Measurements from ENCODE around the gene NCCRP1. TPM values are rescaled to one million over a fixed set of nuclear protein-coding genes. Genes with fewer than 3 reads are reported as not detected.

NCCRP1 gene
- total RNA-seq, 1 experiment from 2014 or later, result not detected

- Mint-ChIP-seq H3K36me3 (ENCODE audit: insufficient read depth, unreplicated experiment) (peaks cover 33% of the 10 kb centered on the region), H3K27ac (ENCODE audit: low read depth, unreplicated experiment) (no peak overlapping the region), H3K4me1 (ENCODE audit: insufficient read depth, unreplicated experiment) (no peaks in the 10 kb centered on the region), H3K4me3 (ENCODE audit: unreplicated experiment) (no peak overlapping the region), H3K27me3 (ENCODE audit: insufficient read depth, unreplicated experiment) (no peaks in the 10 kb centered on the region), H3K9me3 (ENCODE audit: unreplicated experiment) (no peaks in the 10 kb centered on the region)
- ChIA-PET CTCF (interaction anchor here (0.7 kb wide), 1 partner anchor 44 kb away, joined by 4 read pairs; no protein-coding TSS in a partner anchor), POLR2A (no interaction called here)
- no TSS peak for BruUV-seq (replicated peaks)
- no peak for DNase-seq (ENCODE audit: unreplicated experiment)
- TF ChIP-seq CTCF (IDR thresholded peaks at IDR 0.05; ENCODE audit: unreplicated experiment), result no peak
- intact Hi-C loops (cut with micrococcal nuclease), result no loop called here
Measured at GRCh38 chr19:39174558-39175544, 21.9 kb upstream of the NCCRP1 start.

GRCh38 chr19:39175564-39175963 lies 21.2 kb upstream of the NCCRP1 start:
- H3K4me3 Mint-ChIP-seq (ENCODE audit: unreplicated experiment), result no peak overlapping the region
- CTCF ChIA-PET, result interaction anchor here (1.1 kb wide), 1 partner anchor 214 kb away, joined by 3 read pairs; no protein-coding TSS in a partner anchor
- POLR2A ChIA-PET, result no interaction called here
- no TSS peak for BruUV-seq (replicated peaks)
- no peak for DNase-seq (ENCODE audit: unreplicated experiment)
- H3K27ac Mint-ChIP-seq (ENCODE audit: low read depth, unreplicated experiment), result no peak overlapping the region
- no peaks in the 10 kb centered on the region for H3K9me3 Mint-ChIP-seq (ENCODE audit: unreplicated experiment)
- H3K36me3 Mint-ChIP-seq (ENCODE audit: insufficient read depth, unreplicated experiment), result peaks cover 36% of the 10 kb centered on the region
- intact Hi-C loops (cut with micrococcal nuclease), result no loop called here
- H3K4me1 Mint-ChIP-seq (ENCODE audit: insufficient read depth, unreplicated experiment), result no peaks in the 10 kb centered on the region
- no peaks in the 10 kb centered on the region for H3K27me3 Mint-ChIP-seq (ENCODE audit: insufficient read depth, unreplicated experiment)
- no peak for TF ChIP-seq CTCF (IDR thresholded peaks at IDR 0.05; ENCODE audit: unreplicated experiment)

GRCh38 chr19:39177110-39177699 lies 19.6 kb upstream of the NCCRP1 start:
- TF ChIP-seq CTCF (IDR thresholded peaks at IDR 0.05; ENCODE audit: unreplicated experiment), result no peak
- no peak for DNase-seq (ENCODE audit: unreplicated experiment)
- Mint-ChIP-seq H3K27ac (ENCODE audit: low read depth, unreplicated experiment) (no peak overlapping the region), H3K4me3 (ENCODE audit: unreplicated experiment) (no peak overlapping the region), H3K27me3 (ENCODE audit: insufficient read depth, unreplicated experiment) (no peaks in the 10 kb centered on the region), H3K9me3 (ENCODE audit: unreplicated experiment) (no peaks in the 10 kb centered on the region), H3K4me1 (ENCODE audit: insufficient read depth, unreplicated experiment) (no peaks in the 10 kb centered on the region), H3K36me3 (ENCODE audit: insufficient read depth, unreplicated experiment) (peaks cover 41% of the 10 kb centered on the region)
- POLR2A ChIA-PET, result no interaction called here
- CTCF ChIA-PET, result no interaction called here
- intact Hi-C loops (cut with micrococcal nuclease), result no loop called here
- BruUV-seq (replicated peaks), result no TSS peak

- Mint-ChIP-seq H3K27ac (ENCODE audit: low read depth, unreplicated experiment) (no peak overlapping the region), H3K36me3 (ENCODE audit: insufficient read depth, unreplicated experiment) (peaks cover 41% of the 10 kb centered on the region), H3K27me3 (ENCODE audit: insufficient read depth, unreplicated experiment) (no peaks in the 10 kb centered on the region), H3K9me3 (ENCODE audit: unreplicated experiment) (no peaks in the 10 kb centered on the region), H3K4me3 (ENCODE audit: unreplicated experiment) (no peak overlapping the region), H3K4me1 (ENCODE audit: insufficient read depth, unreplicated experiment) (no peaks in the 10 kb centered on the region)
- no TSS peak for BruUV-seq (replicated peaks)
- POLR2A ChIA-PET, result no interaction called here
- intact Hi-C loops (cut with micrococcal nuclease), result no loop called here
- CTCF ChIA-PET, result no interaction called here
- DNase-seq (ENCODE audit: unreplicated experiment), result no peak
- no peak for TF ChIP-seq CTCF (IDR thresholded peaks at IDR 0.05; ENCODE audit: unreplicated experiment)
Measured at GRCh38 chr19:39177736-39178135, 19.0 kb upstream of the NCCRP1 start.
